ENCODE data around the gene SEC24D.

GRCh38 chr4:118729287-118730286, 106.3 kb downstream of the SEC24D start:
- TF ChIP-seq BHLHE40 (IDR thresholded peaks at IDR 0.05; ENCODE audit: borderline replicate concordance) (no peak), SP1 (IDR thresholded peaks at IDR 0.05) (no peak), FOXA1 (IDR thresholded peaks at IDR 0.05) (no peak), FOXM1 (IDR thresholded peaks at IDR 0.05; ENCODE audit: borderline replicate concordance) (no peak), PKNOX1 (IDR thresholded peaks at IDR 0.05) (no peak), ELF4 (IDR thresholded peaks at IDR 0.05) (no peak), FOXK2 (IDR thresholded peaks at IDR 0.05) (no peak), HDGF (IDR thresholded peaks at IDR 0.05; ENCODE audit: borderline replicate concordance) (no peak), LEF1 (IDR thresholded peaks at IDR 0.05; ENCODE audit: borderline replicate concordance) (no peak), CTBP1 (IDR thresholded peaks at IDR 0.05; ENCODE audit: borderline replicate concordance) (no peak), NFRKB (IDR thresholded peaks at IDR 0.05) (no peak), ARNT (IDR thresholded peaks at IDR 0.05) (no peak), TARDBP (IDR thresholded peaks at IDR 0.05) (no peak), SUZ12 (IDR thresholded peaks at IDR 0.05) (no peak)
